Measurements from ENCODE around the gene CD180. TPM values are rescaled to one million over a fixed set of nuclear protein-coding genes. Genes with fewer than 3 reads are reported as not detected.

The CD180 gene
- total RNA-seq, 4 donors from 2014 or later = 0.82 to 5.2 (median 2.6) TPM; not detected in 1

DNA sequence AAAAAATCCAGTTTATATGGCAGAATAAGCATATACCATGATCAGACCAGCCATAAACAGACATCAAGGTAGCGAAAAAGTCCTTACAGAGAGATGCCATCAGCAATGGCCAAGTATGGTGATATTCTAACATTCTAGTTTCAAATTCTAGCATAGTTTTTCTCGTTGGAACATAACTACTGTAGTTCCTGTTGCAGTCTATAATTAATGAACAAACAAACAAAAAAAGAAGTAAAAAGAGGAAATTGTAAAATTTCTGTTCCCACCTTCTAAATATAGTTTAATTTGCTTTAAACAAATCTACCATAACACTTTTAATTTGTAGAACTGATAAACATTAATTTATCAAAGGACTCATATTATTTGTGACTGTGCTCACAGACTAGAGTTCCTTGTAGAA, 9.9 kb upstream of the CD180 start:
- peak overlapping the region; percentile 8 to 64 (median 50) for H3K27ac ChIP-seq
- TF ChIP-seq EP300 (IDR thresholded peaks at IDR 0.05; ENCODE audit: low read depth) = no peak
- TF ChIP-seq, protein P1, sequence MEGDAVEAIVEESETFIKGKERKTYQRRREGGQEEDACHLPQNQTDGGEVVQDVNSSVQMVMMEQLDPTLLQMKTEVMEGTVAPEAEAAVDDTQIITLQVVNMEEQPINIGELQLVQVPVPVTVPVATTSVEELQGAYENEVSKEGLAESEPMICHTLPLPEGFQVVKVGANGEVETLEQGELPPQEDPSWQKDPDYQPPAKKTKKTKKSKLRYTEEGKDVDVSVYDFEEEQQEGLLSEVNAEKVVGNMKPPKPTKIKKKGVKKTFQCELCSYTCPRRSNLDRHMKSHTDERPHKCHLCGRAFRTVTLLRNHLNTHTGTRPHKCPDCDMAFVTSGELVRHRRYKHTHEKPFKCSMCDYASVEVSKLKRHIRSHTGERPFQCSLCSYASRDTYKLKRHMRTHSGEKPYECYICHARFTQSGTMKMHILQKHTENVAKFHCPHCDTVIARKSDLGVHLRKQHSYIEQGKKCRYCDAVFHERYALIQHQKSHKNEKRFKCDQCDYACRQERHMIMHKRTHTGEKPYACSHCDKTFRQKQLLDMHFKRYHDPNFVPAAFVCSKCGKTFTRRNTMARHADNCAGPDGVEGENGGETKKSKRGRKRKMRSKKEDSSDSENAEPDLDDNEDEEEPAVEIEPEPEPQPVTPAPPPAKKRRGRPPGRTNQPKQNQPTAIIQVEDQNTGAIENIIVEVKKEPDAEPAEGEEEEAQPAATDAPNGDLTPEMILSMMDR (IDR thresholded peaks at IDR 0.05) = no peak
- TF ChIP-seq POLR2A (IDR thresholded peaks at IDR 0.05) = no peak
- TF ChIP-seq POLR2AphosphoS5 (IDR thresholded peaks at IDR 0.05) = no peak
- H3K36me3 ChIP-seq = no peaks in the 10 kb centered on the region
- intact Hi-C loops (cut with DNase I; ENCODE audit: low total_unique reads) (loop anchor here (5.0 kb wide), 1 partner anchor 39 kb away; no protein-coding TSS in a partner anchor), in situ Hi-C loops (cut with MboI; ENCODE audit: low pct_ligation_motif_present in 1 of 4, low pct_unique_long_range_greater_than_20kb in 1 of 4, low sequenced_read_pairs in 3 of 4) (loop anchor here in 1 of 4 donors (5.0 kb wide), 1 partner anchor 399 kb away; no protein-coding TSS in a partner anchor)
- H3K27me3 ChIP-seq = no peaks in the 10 kb centered on the region
- 64 to 69% methylated on average over 2 of the region's 2 CpGs for WGBS, 2 donors (ENCODE audit: low coverage in 1 of 2)
- DNase-seq = no peak
- H3K9me3 ChIP-seq = no peaks in the 10 kb centered on the region
- no peak overlapping the region for H3K4me3 ChIP-seq
- H3K4me1 ChIP-seq = peaks cover 0 to 48% (median 6%) of the 10 kb centered on the region in 4 donors

DNA sequence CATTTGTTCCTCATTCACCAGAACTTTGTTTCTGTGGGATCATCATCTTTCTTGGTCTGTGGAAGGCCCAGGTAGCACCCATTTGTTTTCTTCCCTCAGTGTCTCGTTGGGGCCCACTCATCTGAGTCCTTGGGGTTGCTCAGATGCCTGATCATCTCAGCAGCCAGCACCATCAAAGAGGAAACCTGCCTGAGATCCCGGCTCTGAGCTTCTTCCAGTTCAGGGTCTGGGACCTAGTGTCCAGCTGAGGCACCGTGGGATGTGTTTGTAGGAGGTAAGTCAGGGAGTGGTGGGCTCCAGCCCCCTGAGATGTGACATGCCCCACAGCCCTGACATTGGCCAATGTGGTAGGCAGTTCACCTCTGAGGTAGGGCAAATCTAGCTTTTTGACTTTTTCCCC, 9.4 kb upstream of the CD180 start:
- Histone ChIP-seq H3K36me3 (no peaks in the 10 kb centered on the region), H3K4me1 (peaks cover 0 to 48% (median 6%) of the 10 kb centered on the region in 4 donors), H3K4me3 (no peak overlapping the region), H3K9me3 (no peaks in the 10 kb centered on the region), H3K27me3 (no peaks in the 10 kb centered on the region), H3K27ac (peak overlapping the region; percentile 8 to 64 (median 50))
- WGBS, 2 donors (ENCODE audit: low coverage in 1 of 2) = 75% methylated on average over 3 of the region's 3 CpGs; no CpG with 5 or more reads in 1 of the 2 donors
- intact Hi-C loops (cut with DNase I; ENCODE audit: low total_unique reads) (loop anchor here (5.0 kb wide), 1 partner anchor 39 kb away; no protein-coding TSS in a partner anchor), in situ Hi-C loops (cut with MboI; ENCODE audit: low pct_ligation_motif_present in 1 of 4, low pct_unique_long_range_greater_than_20kb in 1 of 4, low sequenced_read_pairs in 3 of 4) (loop anchor here in 1 of 4 donors (5.0 kb wide), 1 partner anchor 399 kb away; no protein-coding TSS in a partner anchor)
- no peak for DNase-seq
- TF ChIP-seq EP300 (IDR thresholded peaks at IDR 0.05; ENCODE audit: low read depth) (no peak), POLR2AphosphoS5 (IDR thresholded peaks at IDR 0.05) (no peak), POLR2A (IDR thresholded peaks at IDR 0.05) (no peak)
- TF ChIP-seq, protein P1 (IDR thresholded peaks at IDR 0.05) = no peak

DNA sequence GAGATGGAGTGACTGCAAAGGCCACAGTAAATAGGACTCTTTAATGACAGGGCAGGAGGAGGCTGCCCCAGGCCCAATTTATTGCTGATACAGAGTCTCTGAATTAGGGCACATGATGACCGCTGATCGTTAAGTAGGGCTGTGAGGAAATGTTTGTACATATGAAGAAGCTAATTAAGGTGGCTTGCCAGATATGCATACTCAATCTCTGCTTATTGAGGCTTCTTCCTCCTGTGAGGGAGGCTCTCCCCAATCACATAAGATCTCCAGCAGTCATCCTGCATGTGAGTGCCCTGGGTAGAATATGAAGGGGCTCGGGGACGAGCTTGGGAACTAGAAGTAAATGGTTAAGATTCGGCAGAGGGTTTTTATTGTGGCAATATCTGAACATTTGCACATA, 8.2 kb upstream of the CD180 start:
- Histone ChIP-seq H3K4me3 (no peak overlapping the region), H3K4me1 (peaks cover 0 to 48% (median 6%) of the 10 kb centered on the region in 4 donors), H3K27me3 (no peaks in the 10 kb centered on the region), H3K27ac (peak overlapping the region in 3 of 4 donors; percentile 2 to 64 (median 12)), H3K9me3 (no peaks in the 10 kb centered on the region), H3K36me3 (no peaks in the 10 kb centered on the region)
- intact Hi-C loops (cut with DNase I; ENCODE audit: low total_unique reads) (loop anchor here (5.0 kb wide), 1 partner anchor 38 kb away; no protein-coding TSS in a partner anchor), in situ Hi-C loops (cut with MboI; ENCODE audit: low pct_ligation_motif_present in 1 of 4, low pct_unique_long_range_greater_than_20kb in 1 of 4, low sequenced_read_pairs in 3 of 4) (loop anchor here in 1 of 4 donors (5.0 kb wide), 1 partner anchor 398 kb away; no protein-coding TSS in a partner anchor)
- WGBS, 2 donors (ENCODE audit: low coverage in 1 of 2) = 63 to 92% methylated on average over 2 to 5 of the region's 5 CpGs
- TF ChIP-seq, protein P1 (IDR thresholded peaks at IDR 0.05) = no peak
- TF ChIP-seq EP300 (IDR thresholded peaks at IDR 0.05; ENCODE audit: low read depth) = no peak
- no peak for TF ChIP-seq POLR2A (IDR thresholded peaks at IDR 0.05)
- TF ChIP-seq POLR2AphosphoS5 (IDR thresholded peaks at IDR 0.05) = no peak
- no peak for DNase-seq

DNA sequence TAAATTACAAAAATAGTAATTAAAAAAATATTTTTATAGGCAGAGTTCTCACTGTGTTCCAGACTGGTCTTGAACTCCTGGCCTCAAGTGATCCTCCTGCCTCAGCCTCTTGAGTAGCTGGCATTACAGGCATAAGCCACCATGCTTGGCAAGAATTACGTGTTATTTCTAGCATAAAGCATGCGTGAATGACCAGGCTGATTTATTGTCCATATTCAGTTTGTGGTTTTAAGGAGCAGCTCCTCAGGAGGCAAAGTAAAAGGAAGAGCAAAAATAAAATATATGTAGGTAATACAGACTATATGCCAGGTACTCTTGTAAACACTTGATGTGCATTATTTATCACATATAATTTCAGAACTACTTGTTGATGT, 7.1 kb upstream of the CD180 start:
- no peak overlapping the region for H3K27ac ChIP-seq
- no peak overlapping the region for H3K4me3 ChIP-seq
- DNase-seq = no peak
- intact Hi-C loops (cut with DNase I; ENCODE audit: low total_unique reads) = no loop called here
- H3K4me1 ChIP-seq = peaks cover 0 to 42% (median 2%) of the 10 kb centered on the region in 4 donors
- no peak for TF ChIP-seq POLR2A (IDR thresholded peaks at IDR 0.05)
- no peak for TF ChIP-seq POLR2AphosphoS5 (IDR thresholded peaks at IDR 0.05)
- TF ChIP-seq EP300 (IDR thresholded peaks at IDR 0.05; ENCODE audit: low read depth) = no peak
- TF ChIP-seq, protein P1 (IDR thresholded peaks at IDR 0.05) = no peak
- in situ Hi-C loops (cut with MboI; ENCODE audit: low pct_ligation_motif_present in 1 of 4, low pct_unique_long_range_greater_than_20kb in 1 of 4, low sequenced_read_pairs in 3 of 4) = no loop called here
- H3K36me3 ChIP-seq = no peaks in the 10 kb centered on the region
- H3K27me3 ChIP-seq = no peaks in the 10 kb centered on the region
- H3K9me3 ChIP-seq = no peaks in the 10 kb centered on the region
- 34 to 39% methylated on average over 2 of the region's 2 CpGs for WGBS, 2 donors (ENCODE audit: low coverage in 1 of 2)
